Stimulated activated CD8-positive, alpha-beta memory T cell treated with anti-CD3 and anti-CD28 coated beads, Interleukin-15, amount 100 ng/mL, for 1 hour (primary cell): ENCODE measurements around the gene CCDC17.

ENCODE experiments used
- DNase-seq: peaks from one replicate; pipeline ENCODE4 v3.0.0-alpha.2; 2020; ENCODE audit warnings: low read depth

The CCDC17 gene

DNA sequence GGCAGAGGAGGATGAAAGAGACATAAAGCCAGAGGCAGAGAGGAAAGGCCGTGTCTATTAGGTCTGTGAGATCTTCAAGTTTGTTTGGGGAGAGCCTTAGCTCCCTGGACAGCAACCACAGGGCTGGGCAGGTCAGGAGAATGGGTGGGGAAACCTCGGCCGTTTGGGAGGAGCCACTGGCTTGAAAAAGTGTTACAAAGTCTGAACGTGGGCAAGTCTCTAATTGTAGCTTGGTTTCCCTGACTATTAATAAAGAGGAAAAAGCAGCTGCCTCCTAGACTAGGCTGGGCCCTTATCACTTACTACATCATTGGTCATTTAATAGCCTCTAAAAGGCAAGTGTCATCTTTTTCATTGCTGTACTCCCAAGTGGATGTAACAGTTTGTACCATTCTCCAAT, at the start of gene CCDC17:
CCDC17 (minus strand) TSS at position 83 of the 400 bp plus-strand sequence. CDS start 145 bp downstream, outside the sequence.
- no peak for DNase-seq

DNA sequence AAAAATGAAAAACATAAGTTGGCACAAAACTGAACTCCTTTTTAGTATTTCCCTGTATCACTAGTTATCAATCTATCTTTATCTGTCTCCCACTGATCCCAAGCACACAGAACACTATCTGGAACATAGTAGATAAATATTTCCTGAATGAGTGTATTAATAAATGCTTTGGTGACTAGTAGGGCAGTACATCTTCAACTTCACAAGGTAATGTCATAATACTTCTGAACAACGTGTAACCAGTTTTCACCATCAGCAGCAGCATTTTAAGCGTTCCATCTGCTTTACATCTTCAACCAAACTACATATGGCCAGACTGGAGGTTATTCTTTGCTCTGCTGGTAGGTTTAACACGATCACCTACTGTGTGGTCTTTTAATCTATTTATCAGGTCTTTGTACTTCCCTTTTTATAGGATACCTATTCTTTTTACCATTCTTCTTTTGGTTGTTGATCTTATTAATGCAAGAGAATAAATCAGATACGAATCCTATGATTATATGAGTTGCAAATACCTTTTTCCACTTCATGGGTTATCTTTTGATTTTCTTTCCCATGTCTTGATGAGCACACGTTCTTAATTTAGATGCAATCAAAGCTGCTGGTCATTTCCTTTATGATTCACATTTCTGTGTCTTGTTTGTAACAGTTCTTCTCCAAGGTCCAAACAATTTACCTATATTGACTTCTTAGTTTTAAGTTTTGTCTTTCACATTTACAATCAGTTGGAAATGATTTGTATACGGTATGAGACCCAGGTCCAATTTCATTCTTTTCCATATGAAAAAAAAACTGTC, 46.2 kb upstream of the CCDC17 start:
- DNase-seq = no peak

DNA sequence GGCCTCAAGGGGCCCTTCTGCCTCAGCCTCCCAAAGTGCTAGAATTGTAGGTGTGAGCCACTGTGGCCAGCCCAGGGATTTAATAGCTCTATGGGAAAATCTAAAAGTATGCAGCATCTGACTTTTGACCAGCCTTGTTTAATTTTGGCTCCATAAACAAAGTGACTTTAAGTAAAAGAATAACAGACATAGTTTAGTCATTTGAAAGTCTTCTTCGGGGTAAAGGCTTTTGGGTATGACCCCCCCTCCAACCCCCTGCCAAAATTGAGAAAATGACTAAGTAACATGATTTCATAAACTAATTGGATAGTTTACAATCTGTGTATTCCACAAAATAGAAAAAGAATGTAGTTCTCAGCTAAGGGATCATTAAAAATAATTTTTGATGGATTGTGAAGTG, 45.5 kb upstream of the CCDC17 start:
- DNase-seq = no peak

DNA sequence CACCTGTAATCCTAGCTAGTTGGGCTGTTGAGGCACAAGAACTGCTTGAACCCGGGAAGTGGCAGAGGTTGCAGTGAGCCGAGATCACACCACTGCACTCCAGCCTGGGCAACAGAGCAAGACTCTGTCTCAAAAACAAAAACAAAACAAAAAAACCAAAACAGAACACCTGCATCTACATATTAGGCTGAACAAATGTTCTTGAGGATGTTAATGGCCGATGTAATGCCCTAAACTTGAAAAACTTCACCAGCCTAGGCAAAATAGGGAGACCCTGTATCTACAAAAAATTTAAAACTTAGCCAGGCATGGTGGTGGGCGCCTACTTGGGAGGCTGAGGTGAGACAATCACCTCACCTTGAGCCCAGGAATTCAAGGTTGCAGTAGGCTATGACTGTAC, 44.7 kb upstream of the CCDC17 start:
- no peak for DNase-seq

DNA sequence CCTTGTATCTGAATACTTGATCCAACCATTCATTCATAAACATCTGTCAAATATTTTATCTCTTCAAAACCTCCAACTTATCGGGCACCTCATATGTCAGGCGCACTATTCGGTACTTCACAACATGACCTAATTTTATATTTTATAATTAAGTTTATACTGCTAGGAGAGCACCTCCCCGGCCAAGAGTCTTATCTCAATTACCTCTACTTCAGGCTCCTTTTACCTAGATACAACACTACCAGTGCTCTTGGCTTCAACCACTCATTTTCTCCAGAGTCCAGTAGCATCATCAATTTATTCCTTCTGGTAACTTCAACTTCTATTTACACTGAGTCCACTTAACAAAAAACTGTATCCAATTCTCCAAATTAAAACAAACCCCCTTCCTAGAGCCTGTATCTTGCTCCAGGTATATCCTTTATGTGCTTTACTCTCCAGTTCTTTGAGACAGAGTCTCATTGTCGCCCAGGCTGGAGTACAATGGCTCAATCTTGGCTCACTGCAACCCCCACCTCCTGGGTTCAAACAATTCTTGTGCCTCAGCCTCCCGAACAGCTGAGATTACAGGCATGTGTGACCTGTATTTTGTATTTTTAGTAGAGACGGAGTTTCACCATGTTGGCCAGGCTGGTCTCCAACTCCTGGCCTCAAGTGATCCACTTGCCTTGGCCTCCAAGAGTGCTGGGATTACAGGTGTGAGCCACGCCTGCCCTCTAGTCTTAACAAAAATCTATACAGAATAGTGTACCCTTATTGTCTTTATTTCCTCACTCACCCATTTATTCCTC, 43.7 kb upstream of the CCDC17 start:
- no peak for DNase-seq

DNA sequence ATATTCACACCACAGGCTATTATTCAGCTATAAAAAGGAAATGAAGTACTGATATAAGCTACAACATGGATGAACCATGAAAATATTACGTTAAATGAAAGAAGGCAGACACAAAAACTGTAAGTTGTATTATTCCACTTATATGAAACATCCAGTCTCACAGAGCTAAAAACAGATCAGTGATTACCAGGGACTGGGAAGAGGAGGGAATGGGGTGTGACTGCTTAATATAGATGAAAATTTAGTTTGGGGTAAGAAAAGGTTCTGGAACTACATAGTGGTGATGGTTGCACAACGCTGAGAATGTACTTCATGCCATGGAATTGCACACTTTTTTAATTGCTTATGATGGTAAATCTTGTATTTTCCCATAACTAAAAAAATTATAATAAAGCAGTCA, 43.0 kb upstream of the CCDC17 start:
- DNase-seq = no peak

DNA sequence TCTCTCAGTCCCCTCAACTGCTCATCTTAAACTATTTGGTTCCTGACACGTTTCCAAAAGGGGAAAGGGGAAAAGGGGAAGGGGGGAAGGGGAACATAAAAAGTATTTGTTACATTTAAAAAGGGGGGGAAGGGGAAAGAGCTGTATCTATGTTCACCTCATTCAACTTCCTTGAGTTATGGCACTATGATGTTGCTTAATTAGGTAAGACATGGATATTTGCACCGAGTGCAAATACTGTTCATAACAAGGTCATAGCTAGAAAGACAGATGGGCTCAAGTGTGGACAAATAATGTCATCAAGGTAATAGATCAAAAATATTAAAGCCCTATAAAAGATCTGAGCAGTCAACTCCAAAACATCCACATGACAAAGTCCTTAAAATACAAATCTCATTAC, 36.5 kb upstream of the CCDC17 start:
- no peak for DNase-seq

DNA sequence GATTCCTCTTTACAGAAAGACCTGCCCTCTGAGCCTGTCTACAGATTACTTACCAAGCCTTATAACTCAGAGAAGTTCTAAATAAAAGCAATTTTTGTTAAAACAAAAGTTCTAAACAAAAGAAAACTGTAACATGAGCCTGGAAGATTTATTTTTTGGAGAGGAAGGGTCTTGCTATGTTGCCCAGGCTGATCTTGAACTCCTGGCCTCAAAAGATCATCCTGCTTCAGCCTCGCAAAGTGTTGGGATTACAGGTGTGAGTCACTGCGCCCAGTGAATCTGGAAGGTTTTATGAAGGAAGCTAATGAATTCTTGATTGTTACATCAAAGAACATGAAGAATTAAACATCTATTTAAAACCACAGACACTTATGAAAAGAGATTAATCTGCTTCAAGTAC, 35.4 kb upstream of the CCDC17 start:
- no peak for DNase-seq

DNA sequence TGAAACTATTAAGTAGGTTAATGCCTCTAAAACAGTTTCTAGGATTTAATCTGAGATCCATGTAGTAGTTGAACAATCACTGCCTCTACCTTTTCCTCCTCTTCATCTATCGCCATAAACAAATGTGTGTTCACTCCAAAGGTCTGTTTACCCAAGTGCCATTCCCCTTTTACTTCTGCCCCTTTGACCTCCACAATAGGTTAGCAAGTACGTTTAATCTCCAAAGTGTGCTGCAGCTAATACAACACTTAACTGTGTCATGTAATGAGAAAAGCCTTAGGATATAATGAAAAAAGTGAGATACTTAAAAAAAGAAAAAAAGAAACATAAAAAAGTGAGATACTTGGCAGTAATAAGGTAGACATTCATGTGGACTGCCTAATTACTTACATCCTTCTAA, 34.3 kb upstream of the CCDC17 start:
- no peak for DNase-seq

DNA sequence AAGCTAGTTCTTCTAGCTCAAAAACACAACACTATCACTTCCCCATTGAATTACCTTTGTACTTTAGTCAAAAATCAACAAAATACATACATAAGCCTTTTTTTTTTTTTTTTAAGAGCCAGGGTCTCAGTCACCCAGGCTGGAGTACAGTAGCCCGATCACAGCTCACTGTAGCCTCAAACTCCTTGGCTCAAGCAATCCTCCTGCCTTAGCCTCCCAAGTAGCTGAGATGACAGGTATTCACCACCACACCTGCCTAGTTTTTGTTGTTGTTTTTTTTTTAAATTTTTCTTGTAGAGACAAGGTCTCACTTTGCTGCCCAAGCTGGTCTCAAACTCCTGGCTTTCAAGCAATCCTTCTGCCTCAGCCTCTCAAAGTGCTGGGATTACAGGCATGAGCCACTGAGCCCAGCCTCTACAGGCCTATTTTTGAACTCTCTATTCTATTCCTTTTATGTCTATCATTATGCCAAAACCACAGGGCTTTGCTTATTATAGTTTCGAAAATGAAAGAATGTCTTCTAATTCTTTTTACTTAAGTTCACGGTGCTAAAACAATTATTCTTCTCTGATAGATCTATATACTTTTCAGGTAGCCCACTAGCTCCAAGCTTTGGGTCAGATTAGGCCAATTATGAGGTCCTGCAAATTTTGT, 32.8 kb upstream of the CCDC17 start:
- DNase-seq = no peak

DNA sequence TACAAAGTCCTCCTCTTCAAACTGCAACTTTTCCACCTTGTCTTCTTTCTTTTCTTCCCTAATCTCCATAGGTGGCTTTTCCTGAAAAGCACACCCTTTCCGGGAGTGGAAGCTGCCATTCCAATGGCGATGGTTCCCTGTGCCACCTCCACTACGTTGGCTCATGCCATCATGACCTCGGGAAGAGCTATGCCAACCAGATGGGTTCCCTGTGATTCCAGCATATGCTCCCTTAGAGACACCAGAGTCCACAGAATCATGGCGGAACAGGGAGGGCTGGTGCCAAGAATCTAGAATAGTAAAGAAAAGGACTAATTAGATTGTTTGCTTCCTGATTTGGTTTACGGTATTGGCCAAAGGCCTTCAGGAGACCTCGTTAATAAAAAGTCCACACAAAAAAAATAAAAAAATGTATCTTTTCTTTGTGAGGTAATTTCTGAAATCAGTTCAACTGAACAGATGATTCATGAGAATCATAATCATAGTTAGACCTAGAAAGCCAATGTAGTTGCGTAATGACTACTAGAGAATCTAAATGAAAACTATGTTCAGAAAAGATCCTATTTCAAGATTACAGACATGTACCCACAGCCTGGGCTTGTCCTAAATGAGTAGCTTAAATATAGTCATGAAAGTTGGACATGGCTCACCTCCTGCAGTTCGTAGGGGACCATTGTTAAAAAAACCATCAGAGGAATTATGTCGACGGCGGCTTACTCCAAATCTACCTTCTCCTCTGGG, 30.9 kb upstream of the CCDC17 start:
- DNase-seq = no peak

DNA sequence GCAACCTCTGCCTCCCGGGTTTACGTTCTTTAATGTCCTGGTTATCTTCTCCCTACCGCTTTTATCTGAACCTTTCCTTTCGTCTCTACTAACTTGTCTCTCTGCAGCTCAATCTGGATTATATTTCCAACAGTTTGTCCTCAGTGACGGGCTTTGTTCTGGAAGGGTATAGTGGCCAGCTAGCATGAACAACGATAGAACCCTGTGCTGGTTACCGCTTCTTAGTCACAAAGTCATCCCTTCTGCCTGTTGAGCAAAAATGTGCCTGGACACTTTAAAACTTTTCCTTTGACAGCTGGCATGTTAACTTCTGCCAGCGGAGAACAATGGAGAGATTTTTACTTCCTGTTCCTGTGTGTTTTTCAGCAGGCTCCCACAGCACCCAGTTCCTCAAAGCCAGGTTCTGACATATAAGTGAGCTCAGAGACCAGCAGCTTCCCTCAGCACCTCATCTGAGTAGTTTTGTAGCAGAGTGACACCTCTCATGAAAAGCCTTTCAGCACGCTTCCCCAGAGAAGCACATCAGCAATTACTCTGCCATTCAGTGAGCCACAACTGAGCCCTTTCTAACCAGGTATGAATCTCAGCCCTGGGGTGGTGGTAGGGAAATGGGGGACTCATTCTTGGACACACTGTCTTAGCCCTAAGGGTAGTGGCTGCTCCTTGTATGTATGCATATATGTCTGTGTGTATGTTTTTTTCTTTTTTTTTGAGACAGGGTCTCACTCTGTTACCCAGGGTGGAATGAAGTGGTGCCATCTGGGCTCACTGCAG, 23.6 kb upstream of the CCDC17 start:
- DNase-seq = no peak

DNA sequence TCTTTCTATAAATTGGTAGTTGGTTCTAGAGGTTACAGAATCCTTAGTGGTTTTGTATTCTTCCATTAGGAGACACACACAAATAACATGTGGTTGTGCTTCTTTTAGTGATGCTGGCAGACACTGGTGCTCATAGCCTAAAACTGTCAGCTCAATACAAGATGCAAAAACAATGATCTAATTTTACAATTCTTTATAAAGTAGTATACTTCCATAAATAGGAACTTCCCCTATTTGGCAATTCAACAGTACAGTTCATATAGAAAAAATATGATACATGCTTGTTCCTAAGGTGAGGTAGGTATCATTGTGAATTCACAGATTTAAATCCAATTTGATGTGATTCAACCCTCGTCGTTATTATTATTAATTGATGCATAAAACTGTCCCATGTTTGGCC, 20.8 kb upstream of the CCDC17 start:
- no peak for DNase-seq

DNA sequence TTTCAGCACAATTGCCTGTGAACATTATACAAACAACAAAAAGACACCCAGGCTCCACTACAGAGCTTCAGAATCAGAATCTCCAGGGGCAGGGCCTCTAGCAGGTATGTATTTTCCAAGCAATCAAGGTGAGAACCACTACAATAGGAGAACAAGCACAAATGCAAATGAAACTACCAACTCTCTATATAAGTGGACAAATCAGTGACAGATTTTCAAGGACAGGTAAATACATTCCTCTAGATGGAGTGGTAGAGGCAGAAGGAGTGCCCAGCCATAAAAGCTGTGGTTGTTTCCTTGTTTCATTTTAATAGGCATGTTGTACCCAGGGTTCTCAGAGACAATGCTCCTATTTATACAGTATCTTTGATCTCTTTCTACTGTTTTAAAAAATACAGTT, 20.1 kb upstream of the CCDC17 start:
- DNase-seq = no peak

DNA sequence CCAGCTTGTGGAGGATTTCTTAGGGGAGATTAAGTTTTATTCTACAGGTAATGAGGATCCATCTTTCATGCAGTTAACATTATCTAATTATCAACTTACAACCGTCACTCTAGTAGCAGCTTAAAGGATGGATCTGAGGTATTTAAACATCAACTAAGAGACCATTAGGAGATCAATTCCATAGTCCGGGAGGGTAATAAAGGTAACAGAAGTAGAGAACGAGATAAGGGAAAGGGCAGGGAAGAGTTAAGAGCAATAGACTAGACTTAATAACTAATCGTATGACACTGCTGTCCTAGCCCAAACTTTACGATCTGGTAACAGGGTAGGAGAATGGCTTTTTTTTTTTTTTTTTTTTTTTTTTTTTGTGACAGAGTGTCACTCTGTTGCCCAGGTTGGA, 19.5 kb upstream of the CCDC17 start:
- DNase-seq = no peak

DNA sequence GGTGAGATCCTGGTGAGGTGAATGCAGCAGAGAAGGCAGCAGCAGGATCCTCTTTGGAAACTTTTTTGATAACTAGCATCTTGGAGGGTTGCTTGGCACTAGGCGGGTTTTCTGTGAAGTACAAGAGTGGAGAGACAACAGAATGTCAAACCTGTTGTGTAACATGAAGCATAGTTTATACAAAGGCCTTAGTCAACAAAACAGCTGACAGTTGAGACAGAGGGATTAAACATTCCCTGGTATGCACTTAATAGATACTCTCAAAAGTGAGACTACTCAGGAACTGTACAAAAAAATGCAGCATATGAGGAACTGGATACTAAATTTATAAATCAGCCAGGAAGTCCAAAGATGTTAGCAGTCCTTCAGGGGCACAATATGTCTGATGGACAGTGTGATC, 16.4 kb upstream of the CCDC17 start:
- no peak for DNase-seq

DNA sequence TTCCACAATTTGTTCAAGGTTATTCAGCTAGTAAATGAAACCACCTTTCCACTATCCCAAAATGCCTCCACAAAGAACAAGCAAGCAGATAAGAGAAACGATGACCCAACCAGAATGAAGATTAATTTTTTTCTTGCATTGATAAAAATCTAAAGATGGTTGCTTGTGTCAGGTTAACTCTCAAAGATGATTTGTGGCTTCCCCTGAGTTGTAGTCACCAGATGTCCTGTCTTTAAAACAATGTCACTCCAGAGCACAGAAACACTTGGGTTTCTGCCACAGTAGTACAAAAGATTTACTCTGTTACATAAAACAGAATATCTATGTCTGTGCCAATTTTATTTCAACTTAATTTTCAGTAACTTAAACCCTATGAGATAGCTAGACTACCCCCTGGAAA, 11.4 kb upstream of the CCDC17 start:
- DNase-seq = no peak

DNA sequence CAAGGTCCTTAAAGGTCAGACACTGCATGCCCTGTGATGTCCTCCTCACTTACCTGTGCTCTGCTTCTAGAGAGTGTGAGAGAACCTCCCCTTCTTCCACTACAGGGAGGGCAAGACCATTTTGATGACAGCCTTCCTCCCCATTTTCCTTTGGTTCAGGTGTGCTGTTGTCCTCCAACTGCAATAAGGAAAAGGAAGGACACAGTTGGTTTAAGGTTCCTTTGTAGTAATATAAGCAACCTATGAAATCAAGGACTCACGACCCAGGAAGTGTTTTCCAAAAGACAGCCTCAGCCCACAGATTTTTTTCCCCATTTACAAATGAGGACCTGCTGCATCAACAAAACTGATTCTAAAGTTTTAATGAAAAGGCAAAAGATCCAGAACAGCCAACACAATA, 6.6 kb upstream of the CCDC17 start:
- no peak for DNase-seq

DNA sequence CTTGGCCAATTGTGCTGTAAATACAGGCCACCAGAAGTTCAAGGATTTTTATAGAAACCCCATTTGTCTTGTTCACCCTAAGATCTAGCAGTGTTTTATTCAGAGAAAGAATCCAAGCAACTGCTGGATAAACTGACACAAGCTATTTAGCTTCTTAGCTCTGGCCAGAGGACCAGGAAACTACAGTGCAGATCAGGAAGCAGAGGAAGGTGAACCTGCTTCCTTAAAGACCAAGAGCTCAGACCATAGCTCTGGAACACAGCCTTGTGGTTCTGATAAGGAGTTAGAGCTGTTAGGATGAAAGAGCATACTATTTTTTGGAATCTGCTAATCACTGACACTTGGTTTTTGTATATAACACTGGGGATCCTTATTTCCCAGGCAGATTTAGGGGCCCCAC, 5.2 kb upstream of the CCDC17 start:
- no peak for DNase-seq

DNA sequence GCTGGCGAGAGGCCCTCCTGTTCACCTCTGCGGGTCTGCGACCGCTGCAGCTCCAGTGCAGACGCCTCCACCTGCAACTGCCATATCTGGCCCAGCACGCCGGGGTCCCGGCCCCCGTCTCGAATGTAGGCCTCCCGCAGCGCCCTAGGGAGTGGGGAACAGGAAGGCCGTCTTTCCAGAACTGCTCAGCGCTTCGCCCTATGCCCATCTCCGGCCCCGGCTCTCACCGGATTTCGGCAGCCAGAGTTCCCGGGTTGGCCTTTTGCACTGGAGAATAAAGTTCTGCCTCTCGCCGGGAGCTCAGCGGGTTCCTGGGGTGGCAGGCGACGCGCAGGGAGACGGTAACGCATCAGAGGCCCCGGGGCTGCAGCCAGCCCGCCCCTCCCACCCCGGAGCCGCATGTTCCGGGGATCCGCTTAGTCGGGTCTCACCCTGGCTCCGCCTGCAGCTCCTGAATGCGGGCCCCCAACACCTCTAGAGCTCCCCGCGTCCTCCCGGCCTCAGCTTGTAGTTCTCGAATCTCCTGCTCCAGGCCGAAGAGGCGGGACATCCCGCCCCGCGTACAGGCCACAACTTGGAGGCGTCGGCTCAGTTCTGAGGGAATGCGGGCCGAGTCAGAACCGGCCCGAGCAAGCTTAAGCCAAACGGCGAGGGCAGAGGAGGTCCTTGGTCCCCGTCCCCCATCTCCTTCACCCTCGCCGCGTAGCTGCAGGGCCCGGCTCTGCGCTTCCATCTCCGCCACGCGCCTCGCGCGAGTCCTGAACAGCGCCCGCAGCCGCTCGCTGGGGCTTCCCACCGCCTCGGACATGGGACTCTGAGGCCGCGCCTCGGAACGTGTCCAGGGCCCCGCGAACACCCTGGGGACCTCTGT, 1.1 kb downstream of the CCDC17 start:
- no peak for DNase-seq
